Measurements from ENCODE around the gene PTPRK. TPM values are rescaled to one million over a fixed set of nuclear protein-coding genes. Genes with fewer than 3 reads are reported as not detected.

PTPRK gene
- total and polyA plus RNA-seq, 2 of the 13 experiments (the other 11 are each of a cell fraction or from before 2014, with no cell fraction given): 43.6 to 98.3 TPM

DNA sequence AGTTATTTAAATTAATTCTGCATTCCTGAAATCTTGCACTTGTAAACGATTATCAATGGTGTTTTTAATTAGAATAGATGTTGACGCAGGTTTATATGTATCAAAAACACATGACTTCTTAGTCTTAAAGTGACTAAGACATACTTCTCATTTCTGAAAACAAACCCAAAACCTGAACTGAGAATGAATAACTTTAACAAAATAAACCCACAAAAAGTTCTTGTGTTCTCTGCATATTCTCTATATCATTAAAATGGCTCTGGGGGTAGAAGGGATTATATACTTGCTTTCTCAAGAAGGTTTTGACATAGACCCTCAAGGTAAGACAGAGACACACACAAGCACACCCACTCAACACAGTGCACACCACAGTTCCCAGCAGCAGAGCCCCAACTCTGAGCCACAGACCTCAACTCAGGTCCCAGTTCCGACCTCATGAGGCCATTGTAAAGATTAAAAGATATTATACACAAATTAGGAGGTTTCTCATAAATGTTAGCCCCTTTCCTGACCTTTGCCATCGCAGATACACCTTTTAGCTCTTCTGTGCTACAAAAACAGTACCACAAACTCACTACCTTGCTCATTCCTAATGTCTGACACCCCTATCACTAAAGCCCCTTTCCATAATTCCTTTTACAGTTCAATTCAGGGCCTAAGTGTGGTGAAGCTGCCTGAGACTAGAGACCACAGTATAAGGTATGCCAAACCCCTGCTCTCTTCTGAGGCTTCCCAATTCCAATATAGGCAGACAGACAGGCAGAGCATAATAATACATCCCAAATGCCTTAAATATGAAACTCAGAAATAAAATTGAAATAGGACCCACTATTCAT is 267.8 kb downstream of the PTPRK start:
- Histone ChIP-seq H3K27me3 (ENCODE audit: control insufficient read depth in 1 of 2, insufficient read depth in 2 of 2, low read length in 2 of 2) (no peaks in the 10 kb centered on the region), H3K79me2 (ENCODE audit: insufficient read depth, low read length) (peaks cover 9% of the 10 kb centered on the region), H4K20me1 (ENCODE audit: insufficient read depth, low read length) (no peaks in the 10 kb centered on the region), H2AFZ (ENCODE audit: low read length) (no peak overlapping the region), H3K4me2 (ENCODE audit: low read depth, low read length) (no peak overlapping the region), H3K9ac (ENCODE audit: insufficient read depth, low read depth, low read length) (no peak overlapping the region), H3K27ac (ENCODE audit: extremely low read length, insufficient read depth, low read length) (no peak overlapping the region), H3K9me3 (ENCODE audit: low read length) (no peaks in the 10 kb centered on the region), H3K4me3 (replicated peaks in 1 of 3; ENCODE audit: insufficient read depth in 1 of 3, low read depth in 2 of 3, low read length in 3 of 3) (no peak overlapping the region), H3K36me3 (replicated peaks in 1 of 2; ENCODE audit: control insufficient read depth in 1 of 2, insufficient read depth in 2 of 2, low read length in 2 of 2) (no peaks in the 10 kb centered on the region), H3K4me1 (ENCODE audit: insufficient read depth, low read length) (no peaks in the 10 kb centered on the region)
- FAIRE-seq (no peak), DNase-seq (ENCODE audit: low spot score) (no peak), ATAC-seq (no peak)
- ChIA-PET POLR2A (no interaction called here), CTCF (ENCODE audit: low intra/inter-chr PET ratio, low total read pairs) (no interaction called here)
- TF ChIP-seq FOXO1 (CRISPR knock-in tag; IDR thresholded peaks at IDR 0.05) (no peak), ZNF781 (CRISPR knock-in tag; IDR thresholded peaks at IDR 0.05; ENCODE audit: borderline replicate concordance, not compliant biosample characterization) (no peak), NFIC (IDR thresholded peaks at IDR 0.05; ENCODE audit: low read length) (no peak), ZNF331 (CRISPR knock-in tag; IDR thresholded peaks at IDR 0.05) (no peak), MED13 (CRISPR knock-in tag; IDR thresholded peaks at IDR 0.05) (no peak), ZNF431 (CRISPR knock-in tag; IDR thresholded peaks at IDR 0.05; ENCODE audit: borderline replicate concordance, low read depth) (no peak), PRDM15 (CRISPR knock-in tag; IDR thresholded peaks at IDR 0.05) (no peak), PRPF4 (IDR thresholded peaks at IDR 0.05; ENCODE audit: low read depth, low read length, poor library complexity, severe bottlenecking) (no peak), SMYD3 (CRISPR knock-in tag; IDR thresholded peaks at IDR 0.05) (no peak), GLI4 (CRISPR knock-in tag; IDR thresholded peaks at IDR 0.05; ENCODE audit: borderline replicate concordance) (no peak), CBFB (CRISPR knock-in tag; IDR thresholded peaks at IDR 0.05) (no peak), MTERF4 (CRISPR knock-in tag; IDR thresholded peaks at IDR 0.05) (no peak), SOX13 (IDR thresholded peaks at IDR 0.05) (no peak), SOX13 (CRISPR knock-in tag; conservative IDR thresholded peaks at IDR 0.05 in 1 of 2, IDR thresholded peaks at IDR 0.05 in 1 of 2) (no peak), ZNF816 (CRISPR knock-in tag; IDR thresholded peaks at IDR 0.05; ENCODE audit: borderline replicate concordance) (no peak), YEATS2 (CRISPR knock-in tag; IDR thresholded peaks at IDR 0.05; ENCODE audit: borderline replicate concordance) (no peak), FOSL2 (CRISPR knock-in tag; IDR thresholded peaks at IDR 0.05) (no peak)
- TF ChIP-seq, protein P1, sequence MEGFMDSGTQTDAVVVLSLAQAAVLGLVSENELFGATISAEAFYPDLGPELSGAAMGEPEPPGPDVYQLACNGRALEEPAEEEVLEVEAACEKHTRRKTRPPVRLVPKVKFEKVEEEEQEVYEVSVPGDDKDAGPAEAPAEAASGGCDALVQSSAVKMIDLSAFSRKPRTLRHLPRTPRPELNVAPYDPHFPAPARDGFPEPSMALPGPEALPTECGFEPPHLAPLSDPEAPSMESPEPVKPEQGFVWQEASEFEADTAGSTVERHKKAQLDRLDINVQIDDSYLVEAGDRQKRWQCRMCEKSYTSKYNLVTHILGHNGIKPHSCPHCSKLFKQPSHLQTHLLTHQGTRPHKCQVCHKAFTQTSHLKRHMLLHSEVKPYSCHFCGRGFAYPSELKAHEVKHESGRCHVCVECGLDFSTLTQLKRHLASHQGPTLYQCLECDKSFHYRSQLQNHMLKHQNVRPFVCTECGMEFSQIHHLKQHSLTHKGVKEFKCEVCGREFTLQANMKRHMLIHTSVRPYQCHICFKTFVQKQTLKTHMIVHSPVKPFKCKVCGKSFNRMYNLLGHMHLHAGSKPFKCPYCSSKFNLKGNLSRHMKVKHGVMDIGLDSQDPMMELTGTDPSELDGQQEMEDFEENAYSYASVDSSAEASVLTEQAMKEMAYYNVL (CRISPR knock-in tag; IDR thresholded peaks at IDR 0.05; ENCODE audit: borderline replicate concordance): no peak
- BruUV-seq (replicated peaks): no TSS peak
- intact Hi-C loops (cut with micrococcal nuclease; ENCODE audit: unreplicated experiment): no loop called here
- 98% methylated on average over 4 of the region's 4 CpGs for WGBS (ENCODE audit: low lambda C conversion rate)
- in situ Hi-C loops (cut with HindIII; ENCODE audit: extremely low pct_ligation_motif_present, low pct_unique_long_range_greater_than_20kb): no loop called here

Data from HepG2 (cell line).